Esophagus muscularis mucosa (tissue), 4 donors: ENCODE measurements around the gene CFAP70.

ENCODE experiments used
- EP300 ChIP-seq: sonication (generic); formaldehyde crosslinking; IDR thresholded peaks from one replicate; pipeline ENCODE4 v1.6.1; 2017; ENCODE audit warnings: antibody characterized with exemption
- POLR2A ChIP-seq: fragments of 450-650 bp; IDR thresholded peaks from one replicate; pipeline ENCODE4 v1.6.1; 2017; ENCODE audit warnings: antibody characterized with exemption, moderate library complexity, mild to moderate bottlenecking, low read depth
- POLR2AphosphoS5 ChIP-seq, 2 donors: sonication (generic); formaldehyde crosslinking; IDR thresholded peaks; one replicate each; pipeline ENCODE4 v1.6.1; 2017; ENCODE audit warnings: antibody characterized with exemption in 2 of 2
- TF ChIP-seq, protein P1 (sequence below), 3 experiments: fragments of 200-600 bp in 2 of 3; fragments of 450-650 bp in 1 of 3; sonication (generic) in 2 of 3; IDR thresholded peaks; one replicate each; pipeline ENCODE4 v1.5.1; 2017 to 2019; ENCODE audit warnings: antibody characterized with exemption in 3 of 3, mild to moderate bottlenecking in 2 of 3, moderate library complexity in 1 of 3

DNA sequence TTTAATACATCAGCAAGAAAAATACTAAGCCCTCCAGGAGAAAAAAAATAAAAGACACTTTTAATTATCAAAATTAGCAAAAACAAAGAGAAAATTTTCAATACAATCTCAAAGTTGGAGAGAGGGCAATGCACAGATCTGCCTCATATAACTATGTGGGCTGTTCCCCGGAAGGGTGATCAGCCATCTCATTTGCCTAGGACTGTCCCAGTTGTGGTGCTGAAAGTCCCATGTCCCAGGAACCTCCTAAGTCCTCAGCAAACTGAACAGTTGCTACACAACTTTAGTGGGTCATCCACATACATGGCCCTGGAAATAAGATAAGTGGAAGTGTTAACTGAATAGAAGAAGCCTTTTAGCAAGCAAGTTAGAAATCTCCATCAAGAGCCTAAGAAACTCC is 14.4 kb downstream of the CFAP70 start:
- TF ChIP-seq, protein P1, sequence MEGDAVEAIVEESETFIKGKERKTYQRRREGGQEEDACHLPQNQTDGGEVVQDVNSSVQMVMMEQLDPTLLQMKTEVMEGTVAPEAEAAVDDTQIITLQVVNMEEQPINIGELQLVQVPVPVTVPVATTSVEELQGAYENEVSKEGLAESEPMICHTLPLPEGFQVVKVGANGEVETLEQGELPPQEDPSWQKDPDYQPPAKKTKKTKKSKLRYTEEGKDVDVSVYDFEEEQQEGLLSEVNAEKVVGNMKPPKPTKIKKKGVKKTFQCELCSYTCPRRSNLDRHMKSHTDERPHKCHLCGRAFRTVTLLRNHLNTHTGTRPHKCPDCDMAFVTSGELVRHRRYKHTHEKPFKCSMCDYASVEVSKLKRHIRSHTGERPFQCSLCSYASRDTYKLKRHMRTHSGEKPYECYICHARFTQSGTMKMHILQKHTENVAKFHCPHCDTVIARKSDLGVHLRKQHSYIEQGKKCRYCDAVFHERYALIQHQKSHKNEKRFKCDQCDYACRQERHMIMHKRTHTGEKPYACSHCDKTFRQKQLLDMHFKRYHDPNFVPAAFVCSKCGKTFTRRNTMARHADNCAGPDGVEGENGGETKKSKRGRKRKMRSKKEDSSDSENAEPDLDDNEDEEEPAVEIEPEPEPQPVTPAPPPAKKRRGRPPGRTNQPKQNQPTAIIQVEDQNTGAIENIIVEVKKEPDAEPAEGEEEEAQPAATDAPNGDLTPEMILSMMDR (IDR thresholded peaks at IDR 0.05): no peak
- no peak for TF ChIP-seq POLR2A
- no peak for TF ChIP-seq EP300
- no peak for TF ChIP-seq POLR2AphosphoS5 (IDR thresholded peaks at IDR 0.05)
